Breast epithelium (tissue), 3 donors: ENCODE data around the gene FAM9C.

ENCODE experiments used
- CTCF ChIP-seq, 3 donors: fragments of 450-650 bp; IDR thresholded peaks; one replicate each; pipeline ENCODE4 v1.5.1; 2016 to 2017; ENCODE audit warnings: antibody characterized with exemption in 3 of 3, mild to moderate bottlenecking in 3 of 3, moderate library complexity in 3 of 3
- POLR2A ChIP-seq: fragments of 450-650 bp; IDR thresholded peaks from one replicate; pipeline ENCODE4 v1.6.1; 2016; ENCODE audit warnings: antibody characterized with exemption, mild to moderate bottlenecking, moderate library complexity
- POLR2AphosphoS5 ChIP-seq, 3 donors: sonication (generic); formaldehyde crosslinking; IDR thresholded peaks; one replicate each; pipeline ENCODE4 v1.6.1; 2017; ENCODE audit warnings: antibody characterized with exemption in 3 of 3

GRCh38 chrX:13043938-13044337 lies 482 bp downstream of the FAM9C start:
- TF ChIP-seq CTCF (IDR thresholded peaks at IDR 0.05) (no peak), POLR2A (no peak), POLR2AphosphoS5 (IDR thresholded peaks at IDR 0.05) (no peak)
